ENCODE measurements around the gene PDXK.

PDXK gene

DNA sequence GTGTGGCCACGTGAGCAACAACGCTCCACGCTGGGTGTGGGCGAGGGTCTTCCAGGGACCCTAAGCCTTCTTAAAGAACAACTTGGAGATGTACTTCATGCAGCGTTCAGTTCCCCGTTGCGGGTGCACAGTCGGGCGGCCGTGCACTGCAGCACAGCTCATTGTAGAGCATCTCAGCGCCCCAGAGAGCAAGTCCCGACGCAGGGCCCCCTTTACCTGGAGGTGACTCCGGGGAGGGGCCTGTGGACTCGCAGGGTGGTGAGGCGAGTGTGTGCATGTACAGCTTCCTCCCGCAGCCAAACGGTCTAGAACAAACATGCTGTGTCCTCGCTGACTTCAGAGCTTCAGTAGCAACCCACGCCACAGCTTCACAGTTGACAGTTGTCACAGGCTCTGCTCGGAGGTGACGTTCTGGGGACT is 89.9 kb downstream of the PDXK start:
- peak; percentile 24 for DNase-seq

DNA sequence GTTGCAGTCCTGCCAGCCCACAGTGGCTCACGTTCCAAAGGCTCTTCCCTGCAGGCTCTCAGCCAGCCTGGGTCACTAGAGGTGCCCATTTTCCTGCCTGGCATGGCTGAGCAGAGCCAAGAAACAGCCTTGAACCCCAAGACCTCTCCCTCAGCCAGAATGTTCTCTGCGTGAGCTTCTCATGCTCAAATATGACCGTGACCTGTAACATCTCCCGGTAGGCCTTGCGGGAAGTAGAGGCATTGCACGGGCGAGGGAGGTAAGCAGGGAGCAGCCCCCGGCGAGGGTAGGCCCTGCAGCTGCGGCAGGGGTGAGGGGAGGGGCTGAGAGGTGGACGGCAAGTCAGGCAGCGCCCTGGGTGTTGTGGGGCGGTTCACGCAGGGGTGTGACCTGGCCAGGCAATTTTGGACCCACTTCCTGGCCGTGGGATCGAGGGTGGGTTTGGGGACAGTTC is 90.4 kb downstream of the PDXK start:
- no peak for DNase-seq

DNA sequence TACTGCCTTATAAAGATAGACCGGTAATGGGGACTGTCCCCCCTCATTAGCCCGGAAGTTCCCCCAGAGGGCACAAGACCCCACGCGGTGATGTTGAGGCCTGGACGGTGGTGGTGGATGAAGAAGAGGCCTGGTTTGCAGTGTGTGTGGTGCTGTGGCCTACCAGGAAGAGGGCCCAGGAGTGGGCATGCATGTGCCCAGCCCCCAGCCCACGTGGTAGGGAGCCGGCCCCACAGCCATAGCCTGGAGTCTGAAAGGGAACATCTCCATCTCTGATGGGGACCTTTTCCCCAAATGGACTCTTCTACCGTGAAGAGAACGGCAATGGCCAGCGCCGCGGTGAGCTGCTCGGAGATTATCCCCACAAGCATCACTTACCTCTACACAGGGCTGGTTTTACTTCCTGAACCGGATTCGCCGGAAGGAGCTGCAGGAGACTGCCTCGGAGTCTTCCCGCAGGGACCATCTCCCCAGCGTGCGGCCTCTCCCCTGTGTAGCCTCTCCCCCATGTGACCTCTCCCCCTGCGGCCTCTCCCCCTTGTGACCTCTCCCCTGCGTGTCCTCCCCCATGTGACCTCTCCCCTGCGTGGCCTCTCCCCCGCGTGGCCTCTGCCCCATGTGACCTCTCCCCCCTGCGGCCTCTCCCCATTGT is 91.0 kb downstream of the PDXK start:
- peak; percentile 15 for DNase-seq

DNA sequence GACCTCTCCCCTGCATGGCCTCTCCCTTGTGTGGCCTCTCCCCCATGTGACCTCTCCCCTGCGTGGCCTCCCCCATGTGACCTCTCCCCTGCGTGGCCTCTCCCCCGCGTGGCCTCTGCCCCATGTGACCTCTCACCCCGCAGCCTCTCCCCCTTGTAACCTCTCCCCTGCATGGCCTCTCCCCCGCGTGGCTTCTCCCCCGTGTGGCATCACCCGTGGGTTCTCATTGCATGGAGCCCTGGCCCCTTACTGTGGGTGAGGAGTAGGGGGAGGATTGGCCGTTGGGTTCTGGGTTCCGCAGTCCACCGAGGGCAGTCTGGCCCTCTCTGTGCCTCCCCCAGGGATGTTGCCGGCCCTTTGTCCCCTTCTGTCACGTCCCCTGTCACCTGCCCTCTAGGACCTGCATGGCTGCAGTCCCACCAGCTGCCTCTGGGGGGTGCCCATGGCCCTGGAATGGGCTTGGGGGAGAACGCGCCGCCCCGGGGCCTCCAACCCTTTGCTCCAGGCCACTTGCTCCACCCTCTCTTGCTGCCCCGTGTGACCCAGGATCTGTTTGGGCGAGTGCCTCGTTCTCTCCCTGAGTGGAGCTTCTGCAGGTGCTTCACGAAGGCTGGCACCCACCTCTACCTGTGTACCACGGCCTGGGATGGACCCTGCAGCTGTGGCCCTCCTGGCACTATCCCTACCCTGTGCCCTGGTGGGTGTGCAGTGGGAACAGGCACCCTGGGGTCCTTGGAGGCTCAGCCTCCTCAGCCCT is 91.8 kb downstream of the PDXK start:
- DNase-seq = peak; percentile 93

DNA sequence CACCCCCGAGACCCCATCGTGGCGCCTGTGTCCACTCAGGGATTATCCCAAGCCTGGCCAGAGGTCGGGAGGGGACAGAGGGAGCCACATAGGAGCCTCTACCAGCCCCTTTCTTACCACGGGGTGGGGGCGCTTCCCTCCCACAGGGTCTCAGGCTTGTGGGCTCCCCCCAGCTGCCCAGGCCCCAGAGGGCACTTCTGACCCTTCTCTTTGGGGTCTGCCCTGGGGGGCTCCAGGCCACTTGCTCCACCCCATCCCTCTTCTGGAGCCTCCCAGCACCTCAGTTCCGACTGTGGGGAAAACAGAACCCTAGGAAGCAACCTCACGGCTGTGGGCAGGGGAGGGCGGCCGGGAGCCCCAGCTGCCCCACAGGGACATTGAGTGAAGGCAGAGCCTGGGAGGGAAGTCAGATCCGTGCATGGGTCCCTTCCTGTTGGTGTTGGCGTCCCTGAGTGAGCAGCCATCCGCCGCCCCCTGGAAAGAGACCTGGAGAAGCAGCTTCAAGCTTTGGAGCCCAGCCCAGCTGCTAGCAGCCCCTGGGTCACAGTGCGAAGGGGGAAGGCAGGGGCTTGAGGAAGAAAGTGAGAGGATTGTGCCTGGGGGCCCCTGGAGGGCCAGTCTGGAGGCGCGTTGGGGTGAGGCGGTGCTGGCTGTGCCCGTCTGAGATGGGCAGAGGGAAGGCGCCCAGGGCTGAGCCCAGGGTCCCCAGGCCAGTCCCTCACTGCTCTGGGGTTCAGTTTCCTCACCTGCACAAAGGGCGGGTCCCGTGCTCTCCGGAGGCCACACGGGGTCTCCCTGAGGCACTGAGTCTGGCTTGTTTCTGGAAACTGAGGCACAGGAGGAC is 92.6 kb downstream of the PDXK start:
- peak; percentile 53 for DNase-seq
